GM12874 (cell line): ENCODE measurements around the gene ZBTB20.

Experiments used
- CTCF ChIP-seq: IDR thresholded peaks from 2 replicates; pipeline ENCODE4 v1.5.1; 2011; ENCODE audit warnings: low read depth, mild to moderate bottlenecking, control low read depth, low read length, moderate library complexity; ENCODE audit not compliant: insufficient read depth

The ZBTB20 gene

GRCh38 chr3:114571363-114571762 is 575.7 kb downstream of the ZBTB20 start:
- no peak for TF ChIP-seq CTCF

- no peak for TF ChIP-seq CTCF
Observed at GRCh38 chr3:114569186-114569585, 577.9 kb downstream of the ZBTB20 start.

- no peak for TF ChIP-seq CTCF
Observed at GRCh38 chr3:114567771-114568170, 579.3 kb downstream of the ZBTB20 start.

GRCh38 chr3:114566767-114567166 is 580.3 kb downstream of the ZBTB20 start:
- no peak for TF ChIP-seq CTCF

GRCh38 chr3:114566162-114566755 is 580.8 kb downstream of the ZBTB20 start:
- TF ChIP-seq CTCF: no peak

- no peak for TF ChIP-seq CTCF
Observed at GRCh38 chr3:114565216-114565615, 581.9 kb downstream of the ZBTB20 start.

GRCh38 chr3:114563720-114564119 is 583.4 kb downstream of the ZBTB20 start:
- TF ChIP-seq CTCF: no peak
